ENCODE results near the gene KLRD1.

- no peak for TF ChIP-seq GATA3 (IDR thresholded peaks at IDR 0.05; ENCODE audit: low read depth, low read length)
- TF ChIP-seq GATA2 (IDR thresholded peaks at IDR 0.05; ENCODE audit: low read depth, low read length): no peak
Measured at GRCh38 chr12:10272467-10272866, 35.2 kb upstream of the KLRD1 start.
